WTC11 (cell line): ENCODE results near the gene NBEA. TPM values are rescaled to one million over a fixed set of nuclear protein-coding genes. Genes with fewer than 3 reads are reported as not detected.
"Not testable (repeated sequence)": the region's sequence is repeated elsewhere in the genome, so short reads cannot be mapped to it uniquely, and the experiment has no call there.

Source experiments
- ATAC-seq: fragments of 200-7000 bp; cut with Tn5 transposase; 2 replicates; pipeline ENCODE4 v1.10.0; 2021; ENCODE audit warnings: mild to moderate bottlenecking, moderate library complexity
- CTCF ChIA-PET: fragments of 300-600 bp; sonication (Branson Sonifier 250); formaldehyde crosslinking; loops from one replicate; lab custom pipeline; 2021; ENCODE audit warnings: antibody characterized with exemption; lab: Charles Lee
- POLR2A ChIA-PET: fragments of 350-600 bp; sonication (Branson Sonifier 250); formaldehyde crosslinking; loops from one replicate; lab custom pipeline; 2021; ENCODE audit warnings: antibody characterized with exemption; lab: Charles Lee
- DNase-seq: peaks from one replicate; pipeline ENCODE4 v3.0.0; 2021; ENCODE audit warnings: low spot score
- H3K27ac Mint-ChIP-seq: 2 replicates; pipeline ENCODE4 v1.8.0; 2021; ENCODE audit warnings: mixed read lengths
- H3K27me3 Mint-ChIP-seq: 2 replicates; pipeline ENCODE4 v1.8.0; 2021; ENCODE audit warnings: low read depth, mild to moderate bottlenecking, moderate library complexity, mixed read lengths
- H3K36me3 Mint-ChIP-seq: 2 replicates; pipeline ENCODE4 v1.8.0; 2021; ENCODE audit warnings: mixed read lengths
- H3K4me1 Mint-ChIP-seq: 2 replicates; pipeline ENCODE4 v1.8.0; 2022; ENCODE audit warnings: mixed read lengths
- H3K4me3 Mint-ChIP-seq: 2 replicates; pipeline ENCODE4 v1.8.0; 2021; ENCODE audit warnings: mild to moderate bottlenecking, moderate library complexity, mixed read lengths
- H3K9me3 Mint-ChIP-seq: 2 replicates; pipeline ENCODE4 v1.8.0; 2021; ENCODE audit warnings: mixed read lengths
- FOXP1 ChIP-seq: sonication (generic); formaldehyde crosslinking; IDR thresholded peaks from 2 replicates; pipeline ENCODE4 v1.8.0; 2022; ENCODE audit warnings: missing genetic modification reagents, mild to moderate bottlenecking, moderate library complexity, borderline replicate concordance
- KAT7 ChIP-seq: sonication (generic); formaldehyde crosslinking; IDR thresholded peaks from 2 replicates; pipeline ENCODE4 v1.8.1; 2023; ENCODE audit warnings: missing genetic modification reagents, mild to moderate bottlenecking, borderline replicate concordance
- NFYB ChIP-seq: sonication (generic); formaldehyde crosslinking; conservative IDR thresholded peaks from 2 replicates; pipeline ENCODE4 v1.8.0; 2022; ENCODE audit warnings: low read depth, missing genetic modification reagents
- NR3C1 ChIP-seq: sonication (generic); formaldehyde crosslinking; conservative IDR thresholded peaks from 2 replicates; pipeline ENCODE4 v1.8.1; 2023; ENCODE audit warnings: low read depth, mild to moderate bottlenecking, missing genetic modification reagents
- TEAD4 ChIP-seq: sonication (generic); formaldehyde crosslinking; IDR thresholded peaks from 2 replicates; pipeline ENCODE4 v1.8.0; 2022; ENCODE audit warnings: mild to moderate bottlenecking, missing genetic modification reagents
- ZBTB21 ChIP-seq: sonication (generic); formaldehyde crosslinking; IDR thresholded peaks from 2 replicates; pipeline ENCODE4 v1.8.1; 2023; ENCODE audit warnings: mild to moderate bottlenecking, missing genetic modification reagents, borderline replicate concordance
- ZNF423 ChIP-seq: fragments of 250-450 bp; sonication (Bioruptor Pico); IDR thresholded peaks from 2 replicates; pipeline ENCODE4 v2.1.2; 2022; ENCODE audit warnings: mild to moderate bottlenecking, moderate library complexity
- total RNA-seq: library from RNA; stranded (reverse); gene quantifications from 3 replicates; pipeline ENCODE4 v1.2.3, GENCODE V29; 2021
- TF ChIP-seq, protein P1 (sequence below): sonication (generic); formaldehyde crosslinking; IDR thresholded peaks from 2 replicates; pipeline ENCODE4 v1.8.1; 2022; ENCODE audit warnings: missing genetic modification reagents, borderline replicate concordance
- TF ChIP-seq, protein P2 (sequence below): sonication (generic); formaldehyde crosslinking; IDR thresholded peaks from 2 replicates; pipeline ENCODE4 v1.8.0; 2023; ENCODE audit warnings: mild to moderate bottlenecking, missing genetic modification reagents
- TF ChIP-seq, protein P3 (sequence below): sonication (generic); formaldehyde crosslinking; IDR thresholded peaks from 2 replicates; pipeline ENCODE4 v1.8.0; 2023; ENCODE audit warnings: missing genetic modification reagents
- TF ChIP-seq, protein P4 (sequence below): fragments of 250-450 bp; sonication (Bioruptor Pico); IDR thresholded peaks from 2 replicates; pipeline ENCODE4 v2.1.2; 2022; ENCODE audit warnings: mild to moderate bottlenecking, moderate library complexity
- TF ChIP-seq, protein P5 (sequence below): fragments of 250-450 bp; sonication (Bioruptor Pico); IDR thresholded peaks from 2 replicates; pipeline ENCODE4 v1.9.0; 2021; ENCODE audit warnings: mild to moderate bottlenecking
- TF ChIP-seq, protein P6 (sequence below): sonication (generic); formaldehyde crosslinking; IDR thresholded peaks from 2 replicates; pipeline ENCODE4 v1.8.0; 2022; ENCODE audit warnings: missing genetic modification reagents

Gene NBEA
- total RNA-seq, 1 experiment from 2014 or later: 20.9 TPM

DNA sequence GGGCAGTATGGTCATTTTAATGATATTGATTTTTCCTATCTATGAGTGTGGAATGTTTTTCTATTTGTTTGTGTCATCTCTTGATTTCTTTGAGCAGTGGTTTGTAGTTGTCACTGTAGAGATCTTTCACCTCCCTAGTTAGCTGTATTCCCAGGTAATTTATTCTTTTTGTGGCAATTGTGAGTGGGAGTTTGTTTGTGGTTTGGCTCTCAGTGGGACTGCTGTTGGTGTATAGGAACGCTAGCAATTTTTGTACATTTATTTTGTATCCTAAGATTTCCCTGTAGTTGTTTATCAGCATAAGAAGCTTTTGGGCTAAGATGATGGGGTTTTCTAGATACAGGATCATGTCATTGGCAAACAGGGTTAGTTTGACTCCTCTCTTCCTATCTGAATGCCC lies 28.9 kb downstream of the NBEA start (continued):
- TF ChIP-seq, protein P1, sequence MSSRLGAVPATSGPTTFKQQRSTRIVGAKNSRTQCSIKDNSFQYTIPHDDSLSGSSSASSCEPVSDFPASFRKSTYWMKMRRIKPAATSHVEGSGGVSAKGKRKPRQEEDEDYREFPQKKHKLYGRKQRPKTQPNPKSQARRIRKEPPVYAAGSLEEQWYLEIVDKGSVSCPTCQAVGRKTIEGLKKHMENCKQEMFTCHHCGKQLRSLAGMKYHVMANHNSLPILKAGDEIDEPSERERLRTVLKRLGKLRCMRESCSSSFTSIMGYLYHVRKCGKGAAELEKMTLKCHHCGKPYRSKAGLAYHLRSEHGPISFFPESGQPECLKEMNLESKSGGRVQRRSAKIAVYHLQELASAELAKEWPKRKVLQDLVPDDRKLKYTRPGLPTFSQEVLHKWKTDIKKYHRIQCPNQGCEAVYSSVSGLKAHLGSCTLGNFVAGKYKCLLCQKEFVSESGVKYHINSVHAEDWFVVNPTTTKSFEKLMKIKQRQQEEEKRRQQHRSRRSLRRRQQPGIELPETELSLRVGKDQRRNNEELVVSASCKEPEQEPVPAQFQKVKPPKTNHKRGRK (CRISPR knock-in tag): no peak
- TF ChIP-seq, protein P2, sequence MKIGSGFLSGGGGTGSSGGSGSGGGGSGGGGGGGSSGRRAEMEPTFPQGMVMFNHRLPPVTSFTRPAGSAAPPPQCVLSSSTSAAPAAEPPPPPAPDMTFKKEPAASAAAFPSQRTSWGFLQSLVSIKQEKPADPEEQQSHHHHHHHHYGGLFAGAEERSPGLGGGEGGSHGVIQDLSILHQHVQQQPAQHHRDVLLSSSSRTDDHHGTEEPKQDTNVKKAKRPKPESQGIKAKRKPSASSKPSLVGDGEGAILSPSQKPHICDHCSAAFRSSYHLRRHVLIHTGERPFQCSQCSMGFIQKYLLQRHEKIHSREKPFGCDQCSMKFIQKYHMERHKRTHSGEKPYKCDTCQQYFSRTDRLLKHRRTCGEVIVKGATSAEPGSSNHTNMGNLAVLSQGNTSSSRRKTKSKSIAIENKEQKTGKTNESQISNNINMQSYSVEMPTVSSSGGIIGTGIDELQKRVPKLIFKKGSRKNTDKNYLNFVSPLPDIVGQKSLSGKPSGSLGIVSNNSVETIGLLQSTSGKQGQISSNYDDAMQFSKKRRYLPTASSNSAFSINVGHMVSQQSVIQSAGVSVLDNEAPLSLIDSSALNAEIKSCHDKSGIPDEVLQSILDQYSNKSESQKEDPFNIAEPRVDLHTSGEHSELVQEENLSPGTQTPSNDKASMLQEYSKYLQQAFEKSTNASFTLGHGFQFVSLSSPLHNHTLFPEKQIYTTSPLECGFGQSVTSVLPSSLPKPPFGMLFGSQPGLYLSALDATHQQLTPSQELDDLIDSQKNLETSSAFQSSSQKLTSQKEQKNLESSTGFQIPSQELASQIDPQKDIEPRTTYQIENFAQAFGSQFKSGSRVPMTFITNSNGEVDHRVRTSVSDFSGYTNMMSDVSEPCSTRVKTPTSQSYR (CRISPR knock-in tag): no peak
- TF ChIP-seq, protein P3, sequence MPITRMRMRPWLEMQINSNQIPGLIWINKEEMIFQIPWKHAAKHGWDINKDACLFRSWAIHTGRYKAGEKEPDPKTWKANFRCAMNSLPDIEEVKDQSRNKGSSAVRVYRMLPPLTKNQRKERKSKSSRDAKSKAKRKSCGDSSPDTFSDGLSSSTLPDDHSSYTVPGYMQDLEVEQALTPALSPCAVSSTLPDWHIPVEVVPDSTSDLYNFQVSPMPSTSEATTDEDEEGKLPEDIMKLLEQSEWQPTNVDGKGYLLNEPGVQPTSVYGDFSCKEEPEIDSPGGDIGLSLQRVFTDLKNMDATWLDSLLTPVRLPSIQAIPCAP (CRISPR knock-in tag): no peak
- TF ChIP-seq, protein P4, sequence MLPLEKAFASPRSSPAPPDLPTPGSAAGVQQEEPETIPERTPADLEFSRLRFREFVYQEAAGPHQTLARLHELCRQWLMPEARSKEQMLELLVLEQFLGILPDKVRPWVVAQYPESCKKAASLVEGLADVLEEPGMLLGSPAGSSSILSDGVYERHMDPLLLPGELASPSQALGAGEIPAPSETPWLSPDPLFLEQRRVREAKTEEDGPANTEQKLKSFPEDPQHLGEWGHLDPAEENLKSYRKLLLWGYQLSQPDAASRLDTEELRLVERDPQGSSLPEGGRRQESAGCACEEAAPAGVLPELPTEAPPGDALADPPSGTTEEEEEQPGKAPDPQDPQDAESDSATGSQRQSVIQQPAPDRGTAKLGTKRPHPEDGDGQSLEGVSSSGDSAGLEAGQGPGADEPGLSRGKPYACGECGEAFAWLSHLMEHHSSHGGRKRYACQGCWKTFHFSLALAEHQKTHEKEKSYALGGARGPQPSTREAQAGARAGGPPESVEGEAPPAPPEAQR (CRISPR knock-in tag): no peak

DNA sequence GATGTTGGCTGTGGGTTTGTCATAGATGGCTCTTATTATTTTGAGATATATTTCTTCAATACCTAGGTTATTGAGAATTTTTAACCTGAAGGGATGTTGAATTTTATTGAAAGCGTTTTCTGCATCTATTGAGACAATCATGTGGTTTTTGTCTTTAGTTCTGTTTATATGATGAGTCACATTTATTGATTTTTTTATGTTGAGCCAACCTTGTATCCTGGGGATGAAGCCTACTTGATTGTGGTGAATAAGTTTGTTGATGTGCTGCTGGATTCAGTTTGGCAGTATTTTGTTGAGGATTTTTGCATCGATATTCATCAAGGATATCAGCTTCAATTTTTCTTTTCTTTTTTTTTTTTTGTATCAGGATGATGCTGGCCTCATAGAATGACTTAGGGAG lies 29.4 kb downstream of the NBEA start:
- no peaks in the 10 kb centered on the region; the same call in 1 of the 2 replicates for H3K27me3 Mint-ChIP-seq
- H3K9me3 Mint-ChIP-seq: peaks cover 37% of the 10 kb centered on the region
- H3K4me3 Mint-ChIP-seq: no peak overlapping the region
- H3K27ac Mint-ChIP-seq: 0 out of 2 replicates have a peak overlapping the region, but pooled peaks have one; percentile 1
- no peak for DNase-seq
- no peak for TF ChIP-seq FOXP1 (CRISPR knock-in tag)
- TF ChIP-seq, protein P5, sequence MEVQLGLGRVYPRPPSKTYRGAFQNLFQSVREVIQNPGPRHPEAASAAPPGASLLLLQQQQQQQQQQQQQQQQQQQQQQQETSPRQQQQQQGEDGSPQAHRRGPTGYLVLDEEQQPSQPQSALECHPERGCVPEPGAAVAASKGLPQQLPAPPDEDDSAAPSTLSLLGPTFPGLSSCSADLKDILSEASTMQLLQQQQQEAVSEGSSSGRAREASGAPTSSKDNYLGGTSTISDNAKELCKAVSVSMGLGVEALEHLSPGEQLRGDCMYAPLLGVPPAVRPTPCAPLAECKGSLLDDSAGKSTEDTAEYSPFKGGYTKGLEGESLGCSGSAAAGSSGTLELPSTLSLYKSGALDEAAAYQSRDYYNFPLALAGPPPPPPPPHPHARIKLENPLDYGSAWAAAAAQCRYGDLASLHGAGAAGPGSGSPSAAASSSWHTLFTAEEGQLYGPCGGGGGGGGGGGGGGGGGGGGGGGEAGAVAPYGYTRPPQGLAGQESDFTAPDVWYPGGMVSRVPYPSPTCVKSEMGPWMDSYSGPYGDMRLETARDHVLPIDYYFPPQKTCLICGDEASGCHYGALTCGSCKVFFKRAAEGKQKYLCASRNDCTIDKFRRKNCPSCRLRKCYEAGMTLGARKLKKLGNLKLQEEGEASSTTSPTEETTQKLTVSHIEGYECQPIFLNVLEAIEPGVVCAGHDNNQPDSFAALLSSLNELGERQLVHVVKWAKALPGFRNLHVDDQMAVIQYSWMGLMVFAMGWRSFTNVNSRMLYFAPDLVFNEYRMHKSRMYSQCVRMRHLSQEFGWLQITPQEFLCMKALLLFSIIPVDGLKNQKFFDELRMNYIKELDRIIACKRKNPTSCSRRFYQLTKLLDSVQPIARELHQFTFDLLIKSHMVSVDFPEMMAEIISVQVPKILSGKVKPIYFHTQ (CRISPR knock-in tag): no peak
- no peak for TF ChIP-seq ZNF423 (CRISPR knock-in tag)
- no peak for TF ChIP-seq NR3C1
- no peak for TF ChIP-seq ZBTB21 (CRISPR knock-in tag)
- TF ChIP-seq, protein P6, sequence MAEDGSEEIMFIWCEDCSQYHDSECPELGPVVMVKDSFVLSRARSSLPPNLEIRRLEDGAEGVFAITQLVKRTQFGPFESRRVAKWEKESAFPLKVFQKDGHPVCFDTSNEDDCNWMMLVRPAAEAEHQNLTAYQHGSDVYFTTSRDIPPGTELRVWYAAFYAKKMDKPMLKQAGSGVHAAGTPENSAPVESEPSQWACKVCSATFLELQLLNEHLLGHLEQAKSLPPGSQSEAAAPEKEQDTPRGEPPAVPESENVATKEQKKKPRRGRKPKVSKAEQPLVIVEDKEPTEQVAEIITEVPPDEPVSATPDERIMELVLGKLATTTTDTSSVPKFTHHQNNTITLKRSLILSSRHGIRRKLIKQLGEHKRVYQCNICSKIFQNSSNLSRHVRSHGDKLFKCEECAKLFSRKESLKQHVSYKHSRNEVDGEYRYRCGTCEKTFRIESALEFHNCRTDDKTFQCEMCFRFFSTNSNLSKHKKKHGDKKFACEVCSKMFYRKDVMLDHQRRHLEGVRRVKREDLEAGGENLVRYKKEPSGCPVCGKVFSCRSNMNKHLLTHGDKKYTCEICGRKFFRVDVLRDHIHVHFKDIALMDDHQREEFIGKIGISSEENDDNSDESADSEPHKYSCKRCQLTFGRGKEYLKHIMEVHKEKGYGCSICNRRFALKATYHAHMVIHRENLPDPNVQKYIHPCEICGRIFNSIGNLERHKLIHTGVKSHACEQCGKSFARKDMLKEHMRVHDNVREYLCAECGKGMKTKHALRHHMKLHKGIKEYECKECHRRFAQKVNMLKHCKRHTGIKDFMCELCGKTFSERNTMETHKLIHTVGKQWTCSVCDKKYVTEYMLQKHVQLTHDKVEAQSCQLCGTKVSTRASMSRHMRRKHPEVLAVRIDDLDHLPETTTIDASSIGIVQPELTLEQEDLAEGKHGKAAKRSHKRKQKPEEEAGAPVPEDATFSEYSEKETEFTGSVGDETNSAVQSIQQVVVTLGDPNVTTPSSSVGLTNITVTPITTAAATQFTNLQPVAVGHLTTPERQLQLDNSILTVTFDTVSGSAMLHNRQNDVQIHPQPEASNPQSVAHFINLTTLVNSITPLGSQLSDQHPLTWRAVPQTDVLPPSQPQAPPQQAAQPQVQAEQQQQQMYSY (CRISPR knock-in tag): no peak
- TF ChIP-seq KAT7 (CRISPR knock-in tag): no peak
- TF ChIP-seq TEAD4 (CRISPR knock-in tag): no peak
- no peak for TF ChIP-seq NFYB (CRISPR knock-in tag)
- CTCF ChIA-PET: no interaction called here
- no peak for ATAC-seq
- H3K36me3 Mint-ChIP-seq: peaks cover 33% of the 10 kb centered on the region
- H3K4me1 Mint-ChIP-seq: peaks cover 15% of the 10 kb centered on the region
- POLR2A ChIA-PET: no interaction called here

DNA sequence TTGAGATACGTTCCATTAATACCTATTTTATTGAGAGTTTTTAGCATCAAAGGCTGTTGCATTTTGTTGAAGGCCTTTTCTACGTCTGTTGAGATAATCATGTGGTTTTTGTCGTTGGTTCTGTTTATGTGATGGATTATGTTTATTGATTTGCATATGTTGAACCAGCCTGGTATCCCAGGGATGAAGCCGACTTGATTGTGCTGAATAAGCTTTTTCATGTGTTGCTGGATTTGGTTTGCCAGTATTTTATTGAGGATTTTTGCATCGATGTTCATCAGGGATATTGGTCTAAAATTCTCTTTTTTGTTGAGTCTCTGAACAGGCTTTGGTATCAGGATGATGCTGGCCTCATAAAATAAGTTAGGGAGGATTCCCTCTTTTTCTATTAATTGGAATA lies 43.1 kb downstream of the NBEA start:
- H3K27me3 Mint-ChIP-seq, H3K4me1 Mint-ChIP-seq, CTCF ChIA-PET, DNase-seq, POLR2A ChIA-PET, ATAC-seq, H3K27ac Mint-ChIP-seq, H3K4me3 Mint-ChIP-seq: not testable (repeated sequence)
- H3K9me3 Mint-ChIP-seq: peaks cover 50% of the 10 kb centered on the region
- peaks cover 54% of the 10 kb centered on the region for H3K36me3 Mint-ChIP-seq
